IMR-90 (cell line): ENCODE measurements around the gene NRARP. TPM values are rescaled to one million over a fixed set of nuclear protein-coding genes. Genes with fewer than 3 reads are reported as not detected.

Source experiments
- ATAC-seq: fragments of 200-7000 bp; cut with Tn5 transposase; 2 replicates; pipeline ENCODE4 v1.9.1; 2020; ENCODE audit warnings: low read depth, mild to moderate bottlenecking, moderate library complexity
- BruUV-seq: library from RNA; stranded (reverse); fragments of 400-500 nt; replicated peaks from 2 replicates; lab custom pipeline; 2021; lab: Mats Ljungman, UMichigan
- CTCF ChIA-PET: fragments of 300-600 bp; formaldehyde crosslinking; extraction: SDS; loops from one replicate; lab custom pipeline; 2021; ENCODE audit warnings: antibody characterized with exemption; lab: Yijun Ruan, JAX
- POLR2A ChIA-PET: fragments of 300-600 bp; sonication (Branson Sonifier 250); formaldehyde crosslinking; loops from one replicate; lab custom pipeline; 2022; ENCODE audit warnings: antibody characterized with exemption; ENCODE audit not compliant: unreplicated experiment; lab: Charles Lee
- DNase-seq: peaks from one replicate; pipeline ENCODE4 v3.0.0; 2013
- H2AFZ ChIP-seq: replicated peaks from 2 replicates; pipeline ENCODE3; 2013; ENCODE audit warnings: low read length, mild to moderate bottlenecking; ENCODE audit not compliant: poor library complexity
- H2AK5ac ChIP-seq: 2 replicates; pipeline ENCODE4 v1.6.1; 2013; ENCODE audit warnings: low read depth, low read length, inconsistent platforms
- H2AK9ac ChIP-seq: replicated peaks from 2 replicates; pipeline ENCODE3; 2013; ENCODE audit warnings: mild to moderate bottlenecking, low read depth, low read length, moderate library complexity; ENCODE audit not compliant: poor library complexity
- H2BK120ac ChIP-seq: 2 replicates; pipeline ENCODE4 v1.6.1; 2013; ENCODE audit warnings: low read depth, low read length, inconsistent platforms
- H2BK15ac ChIP-seq: 3 replicates; pipeline ENCODE4 v1.6.1; 2013; ENCODE audit warnings: low read depth, low read length, inconsistent platforms
- H2BK20ac ChIP-seq: 2 replicates; pipeline ENCODE4 v1.6.1; 2013; ENCODE audit warnings: low read depth, mild to moderate bottlenecking, inconsistent platforms, low read length, moderate library complexity
- H2BK5ac ChIP-seq: 2 replicates; pipeline ENCODE4 v1.6.1; 2013; ENCODE audit warnings: mild to moderate bottlenecking, low read depth, low read length, inconsistent platforms; ENCODE audit not compliant: poor library complexity, severe bottlenecking
- H3K14ac ChIP-seq: replicated peaks from 2 replicates; pipeline ENCODE4 v1.6.1; 2013; ENCODE audit warnings: low read depth, low read length, inconsistent platforms
- H3K18ac ChIP-seq: 2 replicates; pipeline ENCODE4 v1.6.1; 2013; ENCODE audit warnings: low read depth, low read length, control low read depth
- H3K23ac ChIP-seq: 2 replicates; pipeline ENCODE4 v1.6.1; 2013; ENCODE audit warnings: low read depth, low read length, inconsistent platforms
- H3K27ac ChIP-seq: 2 replicates; pipeline ENCODE4 v1.5.1; 2013; ENCODE audit warnings: mild to moderate bottlenecking, control low read depth, low read length; ENCODE audit not compliant: insufficient read depth
- H3K27me3 ChIP-seq: 2 replicates; pipeline ENCODE4 v1.6.1; 2013; ENCODE audit warnings: low read length; ENCODE audit not compliant: control insufficient read depth, insufficient read depth
- H3K36me3 ChIP-seq: 2 replicates; pipeline ENCODE4 v1.6.1; 2013; ENCODE audit warnings: low read length, mixed read lengths; ENCODE audit not compliant: control insufficient read depth, insufficient read depth
- H3K4ac ChIP-seq: 2 replicates; pipeline ENCODE4 v1.6.1; 2013; ENCODE audit warnings: low read depth, low read length, inconsistent platforms
- H3K4me1 ChIP-seq: 2 replicates; pipeline ENCODE4 v1.6.1; 2013; ENCODE audit warnings: low read length, mixed read lengths; ENCODE audit not compliant: control insufficient read depth, insufficient read depth
- H3K4me2 ChIP-seq: 2 replicates; pipeline ENCODE4 v1.6.1; 2013; ENCODE audit warnings: low read depth, mild to moderate bottlenecking, control low read depth, low read length, moderate library complexity
- H3K4me3 ChIP-seq: 2 replicates; pipeline ENCODE4 v1.5.1; 2013; ENCODE audit warnings: low read depth, mild to moderate bottlenecking, control low read depth, low read length, moderate library complexity; ENCODE audit not compliant: insufficient read depth
- H3K56ac ChIP-seq: 2 replicates; pipeline ENCODE4 v1.6.1; 2013; ENCODE audit warnings: low read length, inconsistent platforms; ENCODE audit not compliant: insufficient read depth; ENCODE audit errors: extremely low read depth
- H3K79me1 ChIP-seq, 2 experiments: 2 replicates each; pipeline ENCODE4 v1.6.1; 2013; ENCODE audit warnings: low read length in 2 of 2, inconsistent platforms in 1 of 2, low read depth in 1 of 2
- H3K9ac ChIP-seq: 2 replicates; pipeline ENCODE4 v1.6.1; 2013; ENCODE audit warnings: low read depth, low read length, control low read depth
- H3K9me1 ChIP-seq: 2 replicates; pipeline ENCODE4 v1.6.1; 2013; ENCODE audit warnings: low read length, inconsistent platforms; ENCODE audit not compliant: insufficient read depth
- H3K9me3 ChIP-seq: 2 replicates; pipeline ENCODE4 v1.6.1; 2013; ENCODE audit warnings: low read length; ENCODE audit not compliant: control insufficient read depth, insufficient read depth
- H4K20me1 ChIP-seq: 2 replicates; pipeline ENCODE4 v1.6.1; 2013; ENCODE audit warnings: low read length, inconsistent platforms; ENCODE audit not compliant: insufficient read depth
- H4K5ac ChIP-seq: 2 replicates; pipeline ENCODE4 v1.6.1; 2013; ENCODE audit warnings: mild to moderate bottlenecking, low read depth, low read length, control low read depth
- H4K8ac ChIP-seq, 2 experiments: 2 replicates each; pipeline ENCODE4 v1.6.1; 2013; ENCODE audit warnings: low read depth in 2 of 2, low read length in 2 of 2, control low read depth in 1 of 2, inconsistent platforms in 1 of 2
- H4K91ac ChIP-seq: 2 replicates; pipeline ENCODE4 v1.6.1; 2013; ENCODE audit warnings: low read depth, low read length, inconsistent platforms; ENCODE audit not compliant: insufficient read depth
- CEBPB ChIP-seq: IDR thresholded peaks from 2 replicates; pipeline ENCODE4 v1.6.1; 2012; ENCODE audit warnings: low read depth, low read length, improper control_type of control experiment
- ELK1 ChIP-seq: fragments of 150-350 bp; IDR thresholded peaks from 2 replicates; pipeline ENCODE4 v1.6.1; 2016; ENCODE audit warnings: low read depth, mild to moderate bottlenecking, low read length, moderate library complexity, borderline replicate concordance
- FOS ChIP-seq: fragments of 150-350 bp; IDR thresholded peaks from 2 replicates; pipeline ENCODE4 v1.6.1; 2016; ENCODE audit warnings: low read depth, low read length
- MAFK ChIP-seq: IDR thresholded peaks from 2 replicates; pipeline ENCODE4 v1.6.1; 2012; ENCODE audit warnings: low read depth, low read length, improper control_type of control experiment
- MAZ ChIP-seq: IDR thresholded peaks from 2 replicates; pipeline ENCODE4 v1.6.1; 2012; ENCODE audit warnings: low read depth, mild to moderate bottlenecking, low read length, improper control_type of control experiment, moderate library complexity, borderline replicate concordance
- MXI1 ChIP-seq: IDR thresholded peaks from 2 replicates; pipeline ENCODE4 v1.6.1; 2012; ENCODE audit warnings: low read depth, mild to moderate bottlenecking, low read length, moderate library complexity, borderline replicate concordance
- NFE2L2 ChIP-seq: fragments of 150-350 bp; IDR thresholded peaks from 2 replicates; pipeline ENCODE4 v1.6.1; 2016; ENCODE audit warnings: low read depth, mild to moderate bottlenecking, low read length
- POLR2A ChIP-seq: IDR thresholded peaks from 2 replicates; pipeline ENCODE4 v1.6.1; 2012; ENCODE audit warnings: mild to moderate bottlenecking, low read depth, low read length
- RAD21 ChIP-seq: IDR thresholded peaks from 2 replicates; pipeline ENCODE4 v1.6.1; 2012; ENCODE audit warnings: low read length, improper control_type of control experiment
- RCOR1 ChIP-seq: IDR thresholded peaks from 2 replicates; pipeline ENCODE4 v1.6.1; 2012; ENCODE audit warnings: mild to moderate bottlenecking, low read length, improper control_type of control experiment; ENCODE audit not compliant: insufficient replicate concordance
- RFX5 ChIP-seq: IDR thresholded peaks from 2 replicates; pipeline ENCODE4 v1.8.0; 2012; ENCODE audit warnings: low read depth, mild to moderate bottlenecking, low read length, moderate library complexity
- SMC3 ChIP-seq: fragments of 150-350 bp; IDR thresholded peaks from 2 replicates; pipeline ENCODE4 v1.6.1; 2016; ENCODE audit warnings: low read depth, mild to moderate bottlenecking, antibody characterized with exemption, low read length, moderate library complexity
- WGBS, 2 experiments: methylation state at CpG; one replicate each; pipeline versions ENCODE4 v1.1.5 to v1.1.7; 2013; ENCODE audit warnings: missing lambda C conversion rate in 2 of 2; ENCODE audit not compliant: insufficient read length in 1 of 2; ENCODE audit errors: extremely low coverage in 2 of 2; 5-methylcytosine and 5-hydroxymethylcytosine counted together
- dilution Hi-C: fragments of 300-500 bp; cut with HindIII; formaldehyde crosslinking; loops from one replicate; pipeline ENCODE4 v1.14.3; 2018; ENCODE audit warnings: low sequenced_read_pairs; ENCODE audit not compliant: unreplicated experiment
- in situ Hi-C: fragments of 300-500 bp; cut with MboI; formaldehyde crosslinking; loops from 3 replicates; pipeline ENCODE4 v1.14.3; 2019; ENCODE audit warnings: low sequenced_read_pairs, inconsistent platforms, mixed read lengths
- intact Hi-C: fragments of 100-400 bp; cut with micrococcal nuclease; formaldehyde crosslinking; loops from 2 replicates; pipeline ENCODE4 v1.10.0; 2022
- polyA plus RNA-seq, 3 experiments: library from polyadenylated mRNA; depleted of rRNA; stranded (reverse); fragments of >200 nt; gene quantifications; 2 replicates each; pipeline ENCODE4 v1.2.3, GENCODE V29; 2012; ENCODE audit warnings: low replicate concordance in 1 of 3
- total RNA-seq: library from RNA; depleted of rRNA; stranded (reverse); fragments of >200 nt; gene quantifications from 2 replicates; pipeline ENCODE4 v1.2.3, GENCODE V29; 2012
- TF ChIP-seq, protein P1 (sequence below): fragments of 150-350 bp; IDR thresholded peaks from 2 replicates; pipeline ENCODE4 v1.6.1; 2017; ENCODE audit warnings: mild to moderate bottlenecking, antibody characterized with exemption, low read length, low read depth
- TF ChIP-seq, protein P2 (sequence below): conservative IDR thresholded peaks from 2 replicates; pipeline ENCODE4 v1.5.1; 2012; ENCODE audit warnings: mild to moderate bottlenecking, low read depth, low read length, improper control_type of control experiment

Gene NRARP
- total and polyA plus RNA-seq, 2 of the 4 experiments (the other 2 are of a cell fraction) = 0.15 TPM; not detected in 1

- in situ Hi-C loops = no loop called here
These were observed 50.9 kb downstream of the NRARP start, which contains the start of gene STPG3 for GRCh38 chr9:137251194-137251461. Gene STPG3 (plus strand): TSS chr9:137251286. CDS start chr9:137251287, 1 bp downstream.

More at GRCh38 chr9:137251194-137251461, 50.9 kb downstream of the NRARP start, which contains the start of gene STPG3:
- H2BK5ac ChIP-seq = no peak within 1 kb of the TSS
- peak within 1 kb of the TSS; percentile 56 for H2AFZ ChIP-seq
- intact Hi-C loops = no loop called here
- ATAC-seq (no peak), DNase-seq (no peak)
- TF ChIP-seq, protein P1, sequence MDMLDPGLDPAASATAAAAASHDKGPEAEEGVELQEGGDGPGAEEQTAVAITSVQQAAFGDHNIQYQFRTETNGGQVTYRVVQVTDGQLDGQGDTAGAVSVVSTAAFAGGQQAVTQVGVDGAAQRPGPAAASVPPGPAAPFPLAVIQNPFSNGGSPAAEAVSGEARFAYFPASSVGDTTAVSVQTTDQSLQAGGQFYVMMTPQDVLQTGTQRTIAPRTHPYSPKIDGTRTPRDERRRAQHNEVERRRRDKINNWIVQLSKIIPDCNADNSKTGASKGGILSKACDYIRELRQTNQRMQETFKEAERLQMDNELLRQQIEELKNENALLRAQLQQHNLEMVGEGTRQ = no peak
- TF ChIP-seq CEBPB (no peak), ELK1 (no peak), MAFK (no peak), SMC3 (no peak), POLR2A (no peak), MXI1 (no peak), RCOR1 (no peak), RFX5 (no peak), MAZ (no peak), RAD21 (no peak), NFE2L2 (no peak), FOS (no peak)
- TF ChIP-seq, protein P2, sequence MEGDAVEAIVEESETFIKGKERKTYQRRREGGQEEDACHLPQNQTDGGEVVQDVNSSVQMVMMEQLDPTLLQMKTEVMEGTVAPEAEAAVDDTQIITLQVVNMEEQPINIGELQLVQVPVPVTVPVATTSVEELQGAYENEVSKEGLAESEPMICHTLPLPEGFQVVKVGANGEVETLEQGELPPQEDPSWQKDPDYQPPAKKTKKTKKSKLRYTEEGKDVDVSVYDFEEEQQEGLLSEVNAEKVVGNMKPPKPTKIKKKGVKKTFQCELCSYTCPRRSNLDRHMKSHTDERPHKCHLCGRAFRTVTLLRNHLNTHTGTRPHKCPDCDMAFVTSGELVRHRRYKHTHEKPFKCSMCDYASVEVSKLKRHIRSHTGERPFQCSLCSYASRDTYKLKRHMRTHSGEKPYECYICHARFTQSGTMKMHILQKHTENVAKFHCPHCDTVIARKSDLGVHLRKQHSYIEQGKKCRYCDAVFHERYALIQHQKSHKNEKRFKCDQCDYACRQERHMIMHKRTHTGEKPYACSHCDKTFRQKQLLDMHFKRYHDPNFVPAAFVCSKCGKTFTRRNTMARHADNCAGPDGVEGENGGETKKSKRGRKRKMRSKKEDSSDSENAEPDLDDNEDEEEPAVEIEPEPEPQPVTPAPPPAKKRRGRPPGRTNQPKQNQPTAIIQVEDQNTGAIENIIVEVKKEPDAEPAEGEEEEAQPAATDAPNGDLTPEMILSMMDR = no peak
- H3K9me1 ChIP-seq = no peaks in the 10 kb centered on the region
- dilution Hi-C loops = no loop called here
- H3K9me3 ChIP-seq = no peaks in the 10 kb centered on the region
- H4K91ac ChIP-seq = no peak within 1 kb of the TSS
- no peak within 1 kb of the TSS for H4K8ac ChIP-seq
- H3K14ac ChIP-seq = no peak within 1 kb of the TSS
- peaks cover 4 to 14% of the 10 kb centered on the region in 2 experiments; a peak in 3 of 4 replicates for H3K79me1 ChIP-seq
- CTCF ChIA-PET = no interaction called here
- no peak within 1 kb of the TSS for H2AK5ac ChIP-seq
- no peak within 1 kb of the TSS for H2BK120ac ChIP-seq
- WGBS, 2 experiments = 23% methylated on average over 2 of the region's 4 CpGs; no CpG with 5 or more reads in 1 of the 2 experiments
- H2BK20ac ChIP-seq = no peak within 1 kb of the TSS
- POLR2A ChIA-PET = no interaction called here
- no peak within 1 kb of the TSS for H3K23ac ChIP-seq
- no peak within 1 kb of the TSS for H4K5ac ChIP-seq
- no peak within 1 kb of the TSS for H3K4me2 ChIP-seq
- no peak within 1 kb of the TSS for H2BK15ac ChIP-seq
- no peak within 1 kb of the TSS for H3K4me3 ChIP-seq
- H3K4ac ChIP-seq = no peak within 1 kb of the TSS
- no peak within 1 kb of the TSS for H3K9ac ChIP-seq
- no peak within 1 kb of the TSS for H3K27ac ChIP-seq
- H3K36me3 ChIP-seq = no peaks in the 10 kb centered on the region; the same call in 1 of the 2 replicates
- no TSS peak for BruUV-seq
- peaks cover 8% of the 10 kb centered on the region for H3K4me1 ChIP-seq
- H4K20me1 ChIP-seq = peaks cover 5% of the 10 kb centered on the region
- H3K56ac ChIP-seq = no peak within 1 kb of the TSS
- no peaks in the 10 kb centered on the region for H3K27me3 ChIP-seq
- H2AK9ac ChIP-seq = peak within 1 kb of the TSS; percentile 72
- no peak within 1 kb of the TSS for H3K18ac ChIP-seq
